GM06990 (cell line): ENCODE measurements around the gene TNPO3.

Experiments
- DNase-seq: peaks from one replicate; pipeline ENCODE4 v3.0.0-alpha.2; 2011; ENCODE audit not compliant: insufficient read length; ENCODE audit errors: extremely low read depth
- H3K27me3 ChIP-seq: replicated peaks from 2 replicates; pipeline ENCODE4 v1.6.0; 2011; ENCODE audit warnings: low read length; ENCODE audit not compliant: control insufficient read depth, insufficient read depth
- H3K36me3 ChIP-seq: 2 replicates; pipeline ENCODE4 v1.5.1; 2011; ENCODE audit warnings: low read length; ENCODE audit not compliant: control insufficient read depth, insufficient read depth
- H3K4me3 ChIP-seq: replicated peaks from 2 replicates; pipeline ENCODE4 v1.5.1; 2011; ENCODE audit warnings: low read depth, mild to moderate bottlenecking, control low read depth, low read length
- TF ChIP-seq, protein P1 (sequence below): IDR thresholded peaks from 2 replicates; pipeline ENCODE4 v1.5.1; 2011; ENCODE audit warnings: low read length, control low read depth, mild to moderate bottlenecking, inconsistent platforms; ENCODE audit not compliant: insufficient read depth, poor library complexity, severe bottlenecking

TNPO3 gene

DNA sequence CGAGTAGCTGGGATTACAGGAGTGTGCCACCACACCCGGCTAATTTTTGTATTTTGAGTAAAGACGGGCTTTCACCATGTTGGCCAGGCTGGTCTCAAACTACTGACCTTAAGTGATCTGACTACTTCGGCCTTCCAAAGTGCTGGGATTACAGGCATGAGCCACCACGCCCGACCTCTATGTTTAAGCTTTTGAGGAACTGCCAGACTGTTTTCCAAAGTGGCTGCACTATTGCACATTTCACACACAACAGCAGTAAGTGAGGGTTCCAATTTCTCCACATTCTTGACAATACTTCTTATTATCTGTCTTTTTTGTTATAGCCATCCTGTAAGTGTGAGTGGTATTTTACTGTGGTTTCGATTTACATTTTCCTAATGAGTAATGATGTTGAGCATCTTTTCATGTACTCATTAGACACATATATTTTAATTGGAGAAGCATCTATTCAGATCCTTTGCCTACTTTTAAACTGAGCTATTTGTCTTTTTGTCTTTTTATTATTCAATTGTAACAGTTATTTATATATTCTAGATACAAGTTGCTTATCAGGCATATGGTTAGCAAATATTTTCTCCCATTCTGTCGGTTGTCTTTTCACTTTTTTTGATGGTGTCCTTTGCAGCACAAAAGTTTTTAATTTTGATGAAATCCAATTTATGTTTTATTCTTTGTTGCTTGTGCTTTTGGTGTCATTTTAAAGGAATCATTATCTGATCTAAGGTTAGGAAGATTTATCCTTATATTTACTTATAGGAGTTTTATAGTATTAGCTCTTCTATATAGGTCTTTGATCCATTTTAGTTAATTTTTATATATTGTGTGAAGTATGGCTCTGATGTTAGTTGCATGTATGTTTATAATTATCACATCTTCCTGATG lies 130.0 kb downstream of the TNPO3 start:
- DNase-seq, result no peak
- no peaks in the 10 kb centered on the region for H3K27me3 ChIP-seq
- TF ChIP-seq, protein P1, sequence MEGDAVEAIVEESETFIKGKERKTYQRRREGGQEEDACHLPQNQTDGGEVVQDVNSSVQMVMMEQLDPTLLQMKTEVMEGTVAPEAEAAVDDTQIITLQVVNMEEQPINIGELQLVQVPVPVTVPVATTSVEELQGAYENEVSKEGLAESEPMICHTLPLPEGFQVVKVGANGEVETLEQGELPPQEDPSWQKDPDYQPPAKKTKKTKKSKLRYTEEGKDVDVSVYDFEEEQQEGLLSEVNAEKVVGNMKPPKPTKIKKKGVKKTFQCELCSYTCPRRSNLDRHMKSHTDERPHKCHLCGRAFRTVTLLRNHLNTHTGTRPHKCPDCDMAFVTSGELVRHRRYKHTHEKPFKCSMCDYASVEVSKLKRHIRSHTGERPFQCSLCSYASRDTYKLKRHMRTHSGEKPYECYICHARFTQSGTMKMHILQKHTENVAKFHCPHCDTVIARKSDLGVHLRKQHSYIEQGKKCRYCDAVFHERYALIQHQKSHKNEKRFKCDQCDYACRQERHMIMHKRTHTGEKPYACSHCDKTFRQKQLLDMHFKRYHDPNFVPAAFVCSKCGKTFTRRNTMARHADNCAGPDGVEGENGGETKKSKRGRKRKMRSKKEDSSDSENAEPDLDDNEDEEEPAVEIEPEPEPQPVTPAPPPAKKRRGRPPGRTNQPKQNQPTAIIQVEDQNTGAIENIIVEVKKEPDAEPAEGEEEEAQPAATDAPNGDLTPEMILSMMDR, result no peak
- no peak overlapping the region for H3K4me3 ChIP-seq
- H3K36me3 ChIP-seq, result no peaks in the 10 kb centered on the region

DNA sequence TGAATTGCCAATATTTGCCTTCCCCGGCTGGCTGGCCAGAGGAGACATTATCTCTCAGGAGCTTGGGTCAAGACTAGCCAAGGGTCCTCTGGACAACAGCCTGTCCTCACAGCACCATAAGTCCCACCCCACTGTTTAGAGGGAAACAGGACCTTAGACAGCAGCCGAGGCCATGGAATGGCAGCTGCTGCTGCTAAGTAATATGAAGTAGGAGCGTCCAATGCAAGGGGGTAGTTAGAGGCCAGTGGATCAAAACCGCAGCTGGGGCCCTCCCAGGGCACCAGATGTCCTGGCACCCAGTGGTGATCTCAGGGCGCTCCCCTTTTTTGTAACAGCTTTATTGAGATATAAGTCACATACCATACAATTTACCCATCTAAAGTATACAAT lies 131.5 kb downstream of the TNPO3 start:
- H3K36me3 ChIP-seq, result no peaks in the 10 kb centered on the region
- TF ChIP-seq, protein P1, result no peak
- no peak overlapping the region for H3K4me3 ChIP-seq
- H3K27me3 ChIP-seq, result no peaks in the 10 kb centered on the region
- DNase-seq, result no peak

DNA sequence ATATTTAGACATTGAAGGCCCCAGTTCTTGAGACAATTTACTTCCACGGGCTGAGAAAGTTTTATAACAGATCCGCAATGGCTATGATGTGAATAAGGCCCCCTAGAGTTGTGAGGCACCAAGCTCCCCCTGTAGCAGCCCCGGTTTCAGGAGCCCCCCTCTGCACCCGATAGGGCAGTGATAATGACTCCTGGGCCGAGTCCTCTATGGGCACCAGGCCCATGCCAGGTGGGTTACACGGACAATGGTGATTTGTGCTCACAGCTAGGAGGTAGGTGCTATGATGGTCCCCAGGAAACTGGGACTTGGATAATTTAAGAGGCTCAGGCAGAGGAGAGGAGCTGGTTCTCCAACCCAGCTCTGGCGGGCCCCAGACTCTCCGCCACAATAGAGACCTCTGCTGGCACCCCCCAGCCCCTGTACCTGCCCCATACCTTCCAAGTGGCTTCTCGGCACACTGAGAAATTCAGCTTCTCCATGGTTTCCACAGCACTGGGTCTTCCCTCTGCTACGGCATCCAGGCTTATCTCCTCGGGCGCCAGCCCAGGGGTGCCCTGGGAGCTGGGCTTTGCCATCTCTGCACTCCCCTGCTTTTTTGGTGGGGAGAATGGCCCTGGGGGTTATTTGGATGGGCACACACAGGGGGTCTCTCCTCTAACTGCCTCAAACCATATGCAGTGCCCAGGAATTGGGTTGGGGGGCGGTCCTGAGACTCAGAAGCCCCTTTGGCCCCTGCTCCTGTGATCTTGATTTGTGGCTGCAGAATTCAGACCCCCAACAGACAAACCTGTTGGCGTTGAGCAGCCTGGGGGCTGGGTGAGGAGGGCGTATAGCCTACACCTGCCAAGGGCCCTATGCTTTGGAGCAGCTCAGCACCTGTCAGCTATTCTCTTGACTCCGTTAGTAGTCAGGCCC lies 132.2 kb downstream of the TNPO3 start:
- H3K36me3 ChIP-seq, result no peaks in the 10 kb centered on the region
- DNase-seq, result no peak
- TF ChIP-seq, protein P1, result no peak
- H3K4me3 ChIP-seq, result no peak overlapping the region
- H3K27me3 ChIP-seq, result no peaks in the 10 kb centered on the region

DNA sequence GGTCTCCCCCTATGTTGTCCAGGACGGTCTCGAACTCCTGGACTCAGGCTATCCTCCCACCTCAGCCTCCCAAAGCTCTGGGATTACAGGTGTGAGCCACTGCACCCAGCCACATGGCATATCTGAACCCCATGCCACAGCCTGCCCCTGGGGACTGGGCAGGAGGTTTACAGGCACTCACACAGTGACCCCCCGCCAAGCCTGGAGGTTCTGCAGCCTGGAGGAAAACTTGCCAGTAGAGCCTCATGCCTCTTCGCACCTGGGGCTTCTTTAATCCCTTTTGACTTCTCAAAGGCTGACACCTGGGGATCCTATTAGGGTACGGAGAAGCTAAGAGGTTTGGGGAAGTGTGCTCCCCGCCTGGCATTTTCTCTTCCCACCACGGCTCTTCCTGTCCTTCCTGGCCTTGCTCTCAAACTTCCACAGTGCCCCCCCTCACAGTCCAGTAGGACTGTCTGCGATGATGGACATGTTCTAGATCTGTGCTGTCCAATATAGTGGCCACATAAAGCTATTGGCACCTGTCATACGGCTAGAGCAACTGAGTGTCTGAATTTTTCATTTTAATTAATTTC lies 133.0 kb downstream of the TNPO3 start:
- Histone ChIP-seq H3K27me3 (no peaks in the 10 kb centered on the region), H3K4me3 (no peak overlapping the region), H3K36me3 (no peaks in the 10 kb centered on the region)
- TF ChIP-seq, protein P1, result no peak
- no peak for DNase-seq

DNA sequence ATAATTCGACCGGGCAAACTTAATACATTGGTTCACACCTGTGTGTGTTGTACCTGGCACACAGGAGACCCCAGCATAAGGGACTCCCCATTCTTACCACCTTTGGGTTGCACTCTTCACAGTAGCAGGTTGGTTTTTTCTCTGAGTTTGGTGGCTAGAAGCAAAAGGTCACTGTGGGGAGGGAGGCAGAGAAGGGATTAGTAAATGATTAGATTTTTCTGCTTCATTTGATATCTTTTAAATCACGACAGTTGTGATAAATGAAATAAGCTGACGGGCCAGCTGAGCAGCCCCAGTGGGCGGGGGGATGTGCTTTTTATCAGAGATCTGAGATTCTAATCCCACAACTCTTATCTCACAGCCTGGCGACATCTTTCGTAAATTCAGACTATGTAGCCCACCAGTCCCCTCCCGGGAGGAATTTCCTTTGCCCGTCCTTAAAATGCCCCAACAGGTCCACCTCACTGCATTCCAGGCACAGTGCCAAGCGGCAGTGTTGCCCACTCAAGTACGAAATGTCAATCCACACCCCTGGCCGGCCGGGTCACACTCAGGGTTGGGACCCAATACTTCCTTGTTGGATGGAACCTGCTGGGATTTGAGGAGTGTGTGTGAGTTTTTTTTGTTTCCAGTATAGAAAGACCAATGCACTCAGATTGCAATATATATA lies 133.9 kb downstream of the TNPO3 start:
- no peaks in the 10 kb centered on the region for H3K36me3 ChIP-seq
- TF ChIP-seq, protein P1, result no peak
- no peak for DNase-seq
- H3K4me3 ChIP-seq, result no peak overlapping the region
- H3K27me3 ChIP-seq, result no peaks in the 10 kb centered on the region
